GM12892 (cell line): Measurements from ENCODE around the gene PCNT.
"Not testable (repeated sequence)": the region's sequence is repeated elsewhere in the genome, so short reads cannot be mapped to it uniquely, and the experiment has no call there.

Source experiments
- DNase-seq: peaks from one replicate; pipeline ENCODE4 v3.0.0; 2011; ENCODE audit not compliant: insufficient read length
- FAIRE-seq: peaks from 2 replicates; lab custom pipeline; 2011; peaks lifted over from hg19 to GRCh38; lab: Jason Lieb, UNC
- POLR2A ChIP-seq: IDR thresholded peaks from 2 replicates; pipeline ENCODE4 v1.6.1; 2011; ENCODE audit warnings: low read depth, low read length, control low read depth
- POLR2AphosphoS5 ChIP-seq: IDR thresholded peaks from 2 replicates; pipeline ENCODE4 v1.6.1; 2011; ENCODE audit warnings: low read depth, low read length, control low read depth
- TAF1 ChIP-seq: IDR thresholded peaks from 2 replicates; pipeline ENCODE4 v1.6.1; 2011; ENCODE audit warnings: low read depth, mild to moderate bottlenecking, control low read depth, low read length, borderline replicate concordance

Gene PCNT

DNA sequence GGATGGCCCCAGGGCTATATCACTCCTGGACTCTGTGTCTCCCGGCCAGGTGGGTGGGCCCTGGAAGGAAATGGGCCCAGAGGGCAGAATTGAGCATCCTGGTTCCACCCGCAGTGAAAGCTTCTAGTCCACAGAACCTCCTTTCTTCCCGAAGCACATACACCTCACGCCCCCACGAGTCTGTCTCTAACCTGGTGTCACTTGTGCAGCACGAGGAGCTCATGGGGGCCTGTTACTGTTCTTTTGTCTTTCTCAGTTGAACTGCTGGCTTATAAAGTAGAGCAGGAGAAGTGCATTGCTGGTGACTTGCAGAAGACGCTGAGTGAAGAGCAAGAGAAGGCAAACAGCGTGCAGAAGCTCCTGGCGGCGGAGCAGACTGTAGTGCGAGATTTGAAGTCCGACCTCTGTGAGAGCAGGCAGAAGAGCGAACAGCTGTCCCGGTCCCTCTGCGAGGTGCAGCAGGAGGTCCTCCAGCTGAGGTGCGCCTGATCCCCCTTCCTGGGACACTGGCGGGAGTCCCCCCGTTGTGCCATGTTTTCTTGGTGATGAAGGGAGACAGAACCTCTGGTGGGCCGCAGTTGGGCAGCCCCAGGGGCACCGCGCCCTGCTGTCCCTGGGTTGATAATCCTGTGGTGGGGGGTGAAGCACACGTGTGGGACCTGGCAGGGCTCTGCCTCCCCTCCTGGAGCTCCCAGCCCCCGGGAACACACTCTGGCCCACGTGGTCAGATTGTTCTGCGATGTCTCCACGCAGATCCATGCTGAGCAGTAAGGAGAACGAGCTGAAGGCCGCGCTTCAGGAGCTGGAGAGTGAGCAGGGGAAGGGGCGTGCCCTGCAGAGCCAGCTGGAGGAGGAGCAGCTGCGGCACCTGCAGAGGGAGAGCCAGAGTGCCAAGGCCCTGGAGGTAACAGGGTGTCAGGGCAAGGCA lies 106.1 kb downstream of the PCNT start:
- no peak for FAIRE-seq

GRCh38 chr21:46431448-46431847 lies 107.5 kb downstream of the PCNT start:
- DNase-seq: no peak
- FAIRE-seq: no peak
- TF ChIP-seq TAF1 (no peak), POLR2AphosphoS5 (no peak), POLR2A (no peak)

More for the DNA sequence above, 106.1 kb downstream of the PCNT start:
- no peak for DNase-seq
- TF ChIP-seq POLR2A (no peak), TAF1 (no peak), POLR2AphosphoS5 (no peak)

DNA sequence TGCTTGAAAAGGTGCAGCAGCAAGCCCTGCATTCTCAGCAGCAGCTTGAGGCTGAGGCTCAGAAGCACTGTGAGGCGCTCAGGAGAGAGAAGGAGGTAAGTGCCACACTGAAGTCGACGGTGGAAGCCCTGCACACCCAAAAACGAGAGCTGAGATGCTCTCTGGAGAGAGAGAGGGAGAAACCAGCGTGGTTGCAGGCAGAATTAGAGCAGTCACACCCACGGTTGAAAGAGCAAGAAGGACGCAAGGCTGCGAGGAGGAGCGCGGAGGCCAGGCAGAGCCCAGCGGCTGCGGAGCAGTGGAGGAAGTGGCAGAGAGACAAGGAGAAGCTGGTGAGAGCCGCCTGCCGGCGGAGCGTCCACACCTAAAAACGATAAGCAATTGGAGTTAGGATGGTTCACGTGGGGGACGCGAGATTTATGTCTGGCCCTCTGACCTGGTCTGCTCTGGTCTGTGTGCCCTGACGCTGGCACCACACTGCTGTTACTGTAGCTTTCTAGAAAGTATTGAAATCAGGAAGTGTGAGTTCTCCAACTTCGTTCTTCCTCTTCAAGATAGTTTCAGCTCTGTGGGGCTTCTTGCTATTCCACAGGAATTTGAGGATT lies 108.0 kb downstream of the PCNT start:
- no peak for TF ChIP-seq TAF1
- TF ChIP-seq POLR2A: no peak
- no peak for TF ChIP-seq POLR2AphosphoS5
- DNase-seq (no peak), FAIRE-seq (no peak)

- FAIRE-seq, DNase-seq: not testable (repeated sequence)
Observed at GRCh38 chr21:46433116-46433515, 109.2 kb downstream of the PCNT start.

- FAIRE-seq: no peak
- TF ChIP-seq POLR2AphosphoS5 (no peak), TAF1 (no peak), POLR2A (no peak)
- DNase-seq: no peak
Observed at GRCh38 chr21:46434322-46434958, 110.5 kb downstream of the PCNT start.

- no peak for FAIRE-seq
- DNase-seq: no peak
- no peak for TF ChIP-seq POLR2AphosphoS5
- no peak for TF ChIP-seq POLR2A
- no peak for TF ChIP-seq TAF1
Observed at GRCh38 chr21:46435786-46436227, 111.9 kb downstream of the PCNT start.

DNA sequence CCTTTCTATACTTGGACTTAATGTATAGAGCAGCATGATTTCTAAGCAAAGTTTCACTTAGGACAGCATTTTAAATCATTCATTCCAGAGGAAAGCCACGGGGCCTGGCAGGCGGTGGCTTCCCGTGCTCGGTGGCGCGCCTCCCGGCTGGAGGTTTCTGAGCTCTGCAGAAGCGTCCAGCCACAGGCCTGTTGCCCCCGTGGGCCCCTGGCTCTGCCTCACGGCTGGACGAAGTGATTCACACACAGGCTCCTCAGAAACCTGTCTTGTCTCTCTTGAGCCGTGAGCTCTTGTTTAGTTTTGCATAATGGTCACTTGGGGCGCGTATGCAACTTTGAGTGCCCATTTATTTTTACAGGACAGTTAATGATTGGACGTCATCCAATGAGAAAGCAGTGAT lies 112.7 kb downstream of the PCNT start:
- FAIRE-seq (no peak), DNase-seq (no peak)
- no peak for TF ChIP-seq POLR2AphosphoS5
- no peak for TF ChIP-seq POLR2A
- TF ChIP-seq TAF1: no peak

DNA sequence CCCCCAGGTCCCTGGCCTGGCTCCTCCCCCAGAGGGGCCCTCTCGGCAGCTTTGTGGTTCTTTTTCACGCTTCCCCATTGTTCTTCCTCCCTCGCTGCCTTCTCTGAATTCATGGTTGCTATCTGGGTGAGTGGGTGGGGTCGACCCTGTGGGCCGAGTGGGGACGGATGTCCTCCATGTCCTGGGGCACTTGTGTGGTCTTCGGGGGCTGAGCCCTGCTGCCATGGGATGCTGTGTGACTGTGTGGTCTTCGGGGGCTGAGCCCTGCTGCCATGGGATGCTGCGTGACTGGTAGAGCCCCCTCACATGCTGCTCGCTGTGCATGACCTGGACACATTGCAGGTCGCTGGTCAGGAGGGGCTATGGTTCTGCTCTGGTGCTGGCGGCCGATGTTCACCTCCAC lies 113.1 kb downstream of the PCNT start:
- no peak for TF ChIP-seq TAF1
- TF ChIP-seq POLR2AphosphoS5: no peak
- TF ChIP-seq POLR2A: no peak
- DNase-seq (no peak), FAIRE-seq (no peak)

- no peak for DNase-seq
- TF ChIP-seq POLR2A: no peak
- TF ChIP-seq POLR2AphosphoS5: no peak
- no peak for TF ChIP-seq TAF1
- FAIRE-seq: no peak
Observed at GRCh38 chr21:46437511-46437910, 113.6 kb downstream of the PCNT start.

- FAIRE-seq: no peak
- TF ChIP-seq TAF1 (no peak), POLR2AphosphoS5 (no peak)
- DNase-seq: no peak
Observed at GRCh38 chr21:46438241-46438640, 114.3 kb downstream of the PCNT start.

DNA sequence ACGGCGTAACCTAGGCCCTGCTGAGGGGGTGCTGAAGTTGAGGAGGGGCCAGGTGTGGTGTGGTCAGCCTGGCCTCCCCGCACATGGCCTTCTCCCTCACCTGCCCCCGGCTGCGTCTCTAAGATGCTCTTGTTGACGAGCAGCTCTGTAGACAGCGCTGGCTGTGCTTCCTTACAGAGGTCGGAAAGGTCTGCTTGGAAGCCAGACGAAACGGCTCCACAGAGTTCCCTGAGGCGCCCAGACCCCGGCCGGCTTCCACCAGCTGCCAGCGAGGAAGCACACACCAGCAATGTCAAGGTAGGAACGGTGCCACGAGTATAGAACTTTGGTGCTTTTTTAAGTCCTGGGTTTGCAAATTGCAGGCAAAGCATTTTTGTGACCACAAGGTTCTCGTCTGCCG lies 116.0 kb downstream of the PCNT start:
- DNase-seq: no peak
- FAIRE-seq: no peak
- TF ChIP-seq TAF1: no peak
- TF ChIP-seq POLR2AphosphoS5: no peak
- TF ChIP-seq POLR2A: no peak
